Upper lobe of left lung (tissue), 4 donors: Measurements from ENCODE around the gene FRY.

Experiments used
- CTCF ChIP-seq, 6 experiments: fragments of 450-650 bp in 4 of 6; fragments of 200-600 bp in 2 of 6; sonication (generic) in 2 of 6; IDR thresholded peaks; one replicate each; pipeline ENCODE4 v1.5.1; 2016 to 2019; ENCODE audit warnings: antibody characterized with exemption in 6 of 6
- EP300 ChIP-seq, 4 donors: sonication (generic); formaldehyde crosslinking; IDR thresholded peaks; one replicate each; pipeline ENCODE4 v1.5.1; 2017; ENCODE audit warnings: antibody characterized with exemption in 4 of 4, control low read depth in 2 of 4
- POLR2A ChIP-seq, 4 donors: fragments of 450-650 bp; IDR thresholded peaks; one replicate each; pipeline ENCODE4 v1.5.1; 2016 to 2017; ENCODE audit warnings: antibody characterized with exemption in 4 of 4, mild to moderate bottlenecking in 2 of 4
- POLR2AphosphoS5 ChIP-seq, 2 donors: sonication (generic); formaldehyde crosslinking; IDR thresholded peaks; one replicate each; pipeline ENCODE4 v1.5.1; 2017; ENCODE audit warnings: antibody characterized with exemption in 2 of 2

- TF ChIP-seq CTCF (IDR thresholded peaks at IDR 0.05), result no peak
- TF ChIP-seq POLR2AphosphoS5 (IDR thresholded peaks at IDR 0.05), result no peak
- TF ChIP-seq POLR2A (IDR thresholded peaks at IDR 0.05), result no peak
- no peak for TF ChIP-seq EP300 (IDR thresholded peaks at IDR 0.05)
Measured at GRCh38 chr13:32016631-32017030, 14.9 kb upstream of the FRY start.
